A673 (cell line): ENCODE measurements around the gene CHST15. TPM values are rescaled to one million over a fixed set of nuclear protein-coding genes. Genes with fewer than 3 reads are reported as not detected.

Experiments
- BruUV-seq: library from RNA; stranded (reverse); fragments of 400-500 nt; replicated peaks from 2 replicates; lab custom pipeline; 2021; lab: Mats Ljungman, UMichigan
- CTCF ChIA-PET: fragments of 300-600 bp; sonication (Branson Sonifier 250); formaldehyde crosslinking; loops from one replicate; lab custom pipeline; 2022; ENCODE audit warnings: antibody characterized with exemption; lab: Charles Lee
- POLR2A ChIA-PET: fragments of 300-600 bp; sonication (Branson Sonifier 250); formaldehyde crosslinking; loops from one replicate; lab custom pipeline; 2022; ENCODE audit warnings: antibody characterized with exemption; ENCODE audit not compliant: low non-redundant PET; lab: Charles Lee
- DNase-seq: peaks from one replicate; pipeline ENCODE4 v3.0.0-alpha.2; 2015; ENCODE audit warnings: low spot score
- H3K27ac ChIP-seq: fragments of 200-600 bp; sonication (generic); 2 replicates; pipeline ENCODE4 v1.5.1; 2016; ENCODE audit warnings: mixed run types, low read depth, mild to moderate bottlenecking, mixed read lengths, antibody characterized with exemption, low read length; ENCODE audit not compliant: poor library complexity, severe bottlenecking
- H3K27me3 ChIP-seq: fragments of 200-600 bp; sonication (generic); replicated peaks from 2 replicates; pipeline ENCODE4 v1.6.1; 2017; ENCODE audit warnings: mixed run types, low read depth, mild to moderate bottlenecking, mixed read lengths, antibody characterized with exemption, low read length; ENCODE audit not compliant: insufficient read depth, poor library complexity
- H3K36me3 ChIP-seq: fragments of 200-600 bp; sonication (generic); 2 replicates; pipeline ENCODE4 v1.6.1; 2016; ENCODE audit warnings: mixed run types, mild to moderate bottlenecking, mixed read lengths, antibody characterized with exemption, low read length; ENCODE audit not compliant: insufficient read depth, poor library complexity, severe bottlenecking
- H3K4me1 ChIP-seq: fragments of 200-600 bp; sonication (generic); 2 replicates; pipeline ENCODE4 v1.6.1; 2017; ENCODE audit warnings: mixed run types, mild to moderate bottlenecking, mixed read lengths, antibody characterized with exemption, low read length; ENCODE audit not compliant: insufficient read depth, poor library complexity, severe bottlenecking
- H3K4me3 ChIP-seq: fragments of 200-600 bp; sonication (generic); 2 replicates; pipeline ENCODE4 v1.5.1; 2016; ENCODE audit warnings: low read depth, mixed run types, mild to moderate bottlenecking, mixed read lengths, low read length; ENCODE audit not compliant: poor library complexity, severe bottlenecking
- H3K9me3 ChIP-seq: fragments of 200-600 bp; sonication (generic); 2 replicates; pipeline ENCODE4 v1.6.1; 2016; ENCODE audit warnings: mixed run types, low read depth, mild to moderate bottlenecking, mixed read lengths, antibody characterized with exemption, low read length; ENCODE audit not compliant: poor library complexity, severe bottlenecking
- CTCF ChIP-seq: fragments of 300-800, 200-600 bp; sonication (generic); conservative IDR thresholded peaks from 2 replicates; pipeline ENCODE4 v1.5.1; 2017; ENCODE audit warnings: low read depth, mild to moderate bottlenecking, antibody characterized with exemption, low read length, moderate library complexity, mixed read lengths
- EZH2 ChIP-seq: fragments of 200-600 bp; sonication (generic); IDR thresholded peaks from 2 replicates; pipeline ENCODE4 v1.6.1; 2017; ENCODE audit warnings: borderline replicate concordance, low read depth, mild to moderate bottlenecking, mixed read lengths, antibody characterized with exemption, low read length; ENCODE audit not compliant: poor library complexity, severe bottlenecking
- intact Hi-C: fragments of 100-400 bp; cut with micrococcal nuclease; formaldehyde crosslinking; loops from one replicate; pipeline ENCODE4 v1.10.0; 2022; ENCODE audit not compliant: unreplicated experiment
- total RNA-seq: library from RNA; stranded (reverse); gene quantifications from 2 replicates; pipeline ENCODE4 v1.2.3, GENCODE V29; 2021

Gene CHST15
- total RNA-seq, 1 experiment from 2014 or later, result 1.7 TPM

- intact Hi-C loops, result no loop called here
- no peak overlapping the region for H3K4me3 ChIP-seq
- CTCF ChIA-PET, result no interaction called here
- TF ChIP-seq CTCF, result no peak
- no peak for TF ChIP-seq EZH2
- POLR2A ChIA-PET, result no interaction called here
- H3K9me3 ChIP-seq, result no peaks in the 10 kb centered on the region
- H3K4me1 ChIP-seq, result no peaks in the 10 kb centered on the region
- DNase-seq, result no peak
- H3K36me3 ChIP-seq, result no peaks in the 10 kb centered on the region
- no peak overlapping the region for H3K27ac ChIP-seq
- peaks cover 6% of the 10 kb centered on the region for H3K27me3 ChIP-seq
- BruUV-seq, result no TSS peak
Observed at GRCh38 chr10:124028700-124029480, 64.5 kb downstream of the CHST15 start.

- ChIA-PET POLR2A (no interaction called here), CTCF (no interaction called here)
- no peak overlapping the region for H3K27ac ChIP-seq
- TF ChIP-seq CTCF (no peak), EZH2 (no peak)
- intact Hi-C loops, result no loop called here
- no peak for DNase-seq
- BruUV-seq, result no TSS peak
- H3K9me3 ChIP-seq, result no peaks in the 10 kb centered on the region
- H3K36me3 ChIP-seq, result no peaks in the 10 kb centered on the region
- H3K27me3 ChIP-seq, result peaks cover 6% of the 10 kb centered on the region
- H3K4me3 ChIP-seq, result no peak overlapping the region
- H3K4me1 ChIP-seq, result no peaks in the 10 kb centered on the region
Observed at GRCh38 chr10:124027651-124028050, 65.7 kb downstream of the CHST15 start.

GRCh38 chr10:124027031-124027611 lies 66.3 kb downstream of the CHST15 start:
- CTCF ChIA-PET, result no interaction called here
- no peak for DNase-seq

More at GRCh38 chr10:124027031-124027611, 66.3 kb downstream of the CHST15 start:
- H3K4me3 ChIP-seq, result no peak overlapping the region
- intact Hi-C loops, result no loop called here
- POLR2A ChIA-PET, result no interaction called here
- no peaks in the 10 kb centered on the region for H3K4me1 ChIP-seq
- no peaks in the 10 kb centered on the region for H3K36me3 ChIP-seq
- TF ChIP-seq CTCF (no peak), EZH2 (no peak)
- H3K9me3 ChIP-seq, result no peaks in the 10 kb centered on the region
- no peak overlapping the region for H3K27ac ChIP-seq
- peaks cover 8% of the 10 kb centered on the region for H3K27me3 ChIP-seq
- no TSS peak for BruUV-seq
